RPMI8226 (cell line): Measurements from ENCODE around the gene EDN2.

Experiments used
- DNase-seq: peaks from one replicate; pipeline ENCODE4 v3.0.0-alpha.2; 2015

The EDN2 gene

DNA sequence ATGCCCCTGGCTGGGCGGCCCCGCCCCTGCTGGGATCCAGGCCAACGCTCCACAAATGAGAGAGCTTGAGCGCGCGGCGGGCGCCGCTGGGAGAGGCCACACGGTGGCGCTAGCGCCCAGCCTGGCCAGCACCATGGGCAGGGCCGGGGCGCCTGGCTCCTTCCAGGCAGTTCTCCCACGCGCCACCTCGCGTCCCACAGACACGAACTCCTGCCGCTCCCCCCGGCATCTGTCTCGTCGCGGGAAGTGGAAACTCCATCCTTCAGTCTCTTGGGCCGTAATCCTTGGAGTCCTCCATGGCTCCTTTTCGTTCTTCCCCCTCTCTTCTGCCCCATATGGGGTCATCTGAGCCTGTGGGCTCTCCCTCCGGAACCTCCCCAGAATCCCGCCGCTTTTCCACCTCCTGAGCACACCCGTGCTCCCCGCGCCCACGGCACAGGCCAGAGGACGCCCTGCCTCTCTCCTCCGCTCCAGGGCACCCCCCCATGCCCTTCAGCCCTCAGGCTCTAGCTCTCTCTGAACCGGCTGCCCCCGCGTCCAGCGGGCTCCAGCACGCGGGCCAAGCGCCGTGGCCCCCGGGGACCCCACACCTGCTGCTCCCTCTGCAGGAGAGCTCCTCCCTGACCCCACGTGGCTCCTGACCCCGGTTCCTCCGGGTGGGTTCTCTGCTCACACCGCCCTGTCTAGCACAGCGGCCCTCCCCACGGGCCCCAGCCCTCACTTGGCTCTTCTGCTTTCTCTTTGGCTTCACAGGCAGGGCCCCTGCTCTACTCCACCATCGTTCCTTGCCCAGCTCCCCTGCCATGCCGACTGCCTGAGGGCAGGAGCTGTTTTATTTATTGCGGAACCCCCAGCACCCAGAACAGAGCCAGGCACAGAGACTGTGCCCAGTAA lies 31.9 kb upstream of the EDN2 start:
- DNase-seq: peak; percentile 92

DNA sequence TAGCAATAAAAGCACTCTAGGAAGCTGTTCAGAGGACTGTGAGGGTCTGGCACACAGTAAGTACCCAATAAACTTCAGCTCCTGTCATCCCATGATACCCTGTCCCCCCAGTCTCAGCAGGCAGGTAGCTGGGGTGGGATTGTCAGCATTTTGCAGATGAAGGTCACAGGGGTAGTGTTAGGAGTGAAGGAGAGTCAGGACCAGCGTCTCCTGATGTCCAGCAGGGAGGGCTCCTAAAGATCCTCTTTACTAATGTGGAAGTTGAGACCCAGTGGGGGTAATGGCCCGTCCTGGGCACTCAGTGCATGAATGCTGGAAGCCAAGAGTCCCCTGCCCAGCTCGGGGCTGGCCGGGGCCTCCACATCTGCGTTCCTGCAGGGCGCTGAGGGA lies 31.3 kb upstream of the EDN2 start:
- no peak for DNase-seq

DNA sequence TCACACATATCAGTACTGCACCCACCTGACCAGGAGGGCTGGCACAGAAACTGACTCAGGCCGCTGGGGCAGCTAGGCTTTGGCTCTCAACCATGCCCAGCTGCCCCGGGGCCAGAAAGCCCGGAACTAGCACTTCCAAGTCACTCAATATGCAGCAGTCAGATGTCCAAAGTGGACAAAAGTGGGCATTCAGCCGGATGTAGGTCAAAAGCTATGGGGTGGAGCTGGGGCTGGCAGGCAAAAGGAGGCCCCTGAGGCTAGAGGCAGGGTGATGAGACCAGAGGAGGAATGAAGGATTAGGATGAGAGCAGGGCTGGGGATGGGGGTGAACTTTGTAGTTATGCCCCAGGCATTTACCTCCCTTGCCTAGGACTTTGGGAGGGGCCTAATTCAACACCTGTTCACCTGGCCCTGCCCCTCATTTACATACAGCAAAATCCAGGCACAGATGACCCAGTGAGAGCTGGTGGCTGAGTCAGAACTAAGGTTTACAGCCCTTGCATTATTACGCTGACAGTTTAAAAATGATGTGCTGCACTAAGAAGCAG lies 30.7 kb upstream of the EDN2 start:
- peak; percentile 91 for DNase-seq

DNA sequence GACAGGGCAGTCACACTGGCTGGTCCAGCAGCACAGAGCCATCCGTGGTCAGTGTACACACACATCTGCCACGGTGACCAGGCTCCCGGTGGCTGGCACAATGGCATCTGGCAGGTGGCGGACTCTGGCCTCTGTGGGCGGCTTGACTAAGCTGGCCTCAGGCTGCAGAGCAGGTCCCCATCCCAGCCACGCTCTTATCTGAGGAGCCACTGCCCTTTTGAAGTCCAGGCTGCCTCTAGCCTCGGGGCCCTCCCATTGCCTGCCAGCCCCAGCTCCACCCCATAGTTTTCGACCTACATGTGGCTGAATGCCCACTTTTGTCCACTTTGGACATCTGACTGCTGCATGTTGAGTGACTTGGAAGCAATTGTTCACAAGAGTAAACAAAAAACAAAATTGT lies 29.9 kb upstream of the EDN2 start:
- DNase-seq: no peak

DNA sequence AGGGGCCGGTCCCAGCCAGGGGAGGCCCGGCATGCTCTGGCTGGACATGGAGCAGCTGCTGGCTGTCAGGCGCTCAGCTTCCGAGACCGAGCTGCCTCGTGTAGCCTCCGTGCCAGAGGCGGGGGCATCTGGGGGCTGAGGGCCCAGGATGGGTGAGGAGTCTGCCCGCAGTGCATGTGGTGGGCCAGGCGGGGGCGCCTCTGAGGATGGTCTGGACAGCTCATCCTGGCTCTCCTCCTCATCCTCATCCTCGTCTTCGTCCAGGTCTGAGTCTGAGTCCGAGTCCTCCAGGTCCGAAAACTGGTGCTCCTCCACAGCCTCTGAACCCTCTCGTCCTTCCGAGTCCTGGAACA lies 28.9 kb upstream of the EDN2 start:
- DNase-seq: no peak

DNA sequence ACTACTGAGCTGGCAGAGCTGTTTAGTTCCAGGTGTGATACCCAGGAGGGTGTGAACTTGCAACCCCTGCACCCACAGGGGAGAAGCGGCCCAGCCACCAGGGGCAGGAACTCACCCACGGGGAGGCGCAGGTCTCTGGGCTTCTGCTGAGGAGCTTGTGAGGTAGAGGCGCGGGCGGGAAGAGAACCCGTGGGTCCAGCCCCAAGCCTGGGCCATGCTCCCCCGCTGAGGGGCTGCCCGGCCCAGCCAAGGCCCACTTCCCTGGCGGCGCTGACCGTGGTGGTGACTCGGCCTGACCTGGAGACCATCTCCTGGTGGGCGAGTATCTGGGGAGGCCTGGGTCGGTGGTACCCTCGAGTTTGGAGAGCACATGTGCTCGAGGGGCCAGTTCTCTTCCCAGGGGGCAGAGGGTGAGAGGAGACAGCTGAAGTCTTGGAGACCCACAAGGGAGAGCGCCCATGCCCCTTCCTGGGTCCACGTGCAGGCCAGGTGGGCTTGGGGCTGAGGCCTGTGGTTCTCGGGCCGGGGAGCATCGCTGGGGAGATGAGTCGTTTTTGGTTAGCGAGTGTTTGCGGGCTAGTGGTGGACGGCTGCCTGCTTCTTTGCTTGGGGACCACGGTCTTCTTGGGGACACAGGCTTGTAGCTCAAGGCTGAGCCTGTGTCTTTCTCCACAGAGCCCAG lies 28.4 kb upstream of the EDN2 start:
- DNase-seq: no peak

DNA sequence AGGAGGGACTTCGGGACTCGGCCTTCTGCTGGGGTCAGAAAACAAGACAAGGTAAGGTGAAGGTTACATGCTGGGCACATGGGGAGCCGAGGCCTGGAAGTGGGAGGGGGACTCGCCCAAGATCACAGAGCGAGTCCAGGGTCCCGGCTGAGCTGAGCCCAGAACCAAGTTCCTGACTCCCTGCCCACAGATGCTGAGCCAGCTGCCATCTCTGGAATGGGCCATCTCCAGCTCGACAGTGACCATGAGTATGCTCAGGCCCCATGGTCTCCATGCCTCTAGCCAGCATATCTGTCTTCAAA lies 26.7 kb upstream of the EDN2 start:
- DNase-seq: no peak

DNA sequence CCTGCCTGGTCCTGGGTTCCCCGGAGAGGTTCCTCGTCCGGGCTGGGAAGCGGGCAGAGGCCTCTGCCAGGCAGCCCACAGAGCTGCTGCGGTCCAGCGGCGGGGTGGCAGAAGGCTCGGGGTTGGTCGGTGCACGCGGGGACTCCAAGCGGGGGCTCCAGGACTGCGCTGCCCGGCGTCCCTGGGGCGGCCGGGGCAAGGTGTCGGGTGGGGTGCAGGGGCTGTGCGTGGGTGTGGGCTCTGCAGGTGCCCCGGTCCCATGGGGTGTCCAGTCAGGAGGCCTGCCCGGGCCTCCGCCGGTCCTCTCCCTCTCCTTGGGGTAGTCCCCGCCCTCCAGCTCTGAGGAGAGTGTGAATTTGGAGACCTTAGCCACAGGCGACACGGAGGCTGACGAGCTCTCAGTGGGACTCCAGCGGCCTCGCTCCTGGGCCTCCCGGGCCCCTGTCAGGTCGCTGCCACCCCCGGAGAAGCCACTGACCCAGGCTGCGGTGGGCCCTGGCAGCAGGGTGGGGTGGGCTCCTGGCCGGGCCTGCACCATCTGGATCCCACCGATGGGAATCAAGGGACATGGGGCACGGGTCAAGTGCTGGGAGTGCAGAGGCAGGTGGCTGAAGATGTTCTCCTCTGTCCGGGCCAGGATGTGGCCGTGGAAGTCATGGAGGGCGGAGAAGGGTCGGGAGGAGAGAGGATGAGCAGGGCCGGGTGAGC lies 26.2 kb upstream of the EDN2 start:
- no peak for DNase-seq

DNA sequence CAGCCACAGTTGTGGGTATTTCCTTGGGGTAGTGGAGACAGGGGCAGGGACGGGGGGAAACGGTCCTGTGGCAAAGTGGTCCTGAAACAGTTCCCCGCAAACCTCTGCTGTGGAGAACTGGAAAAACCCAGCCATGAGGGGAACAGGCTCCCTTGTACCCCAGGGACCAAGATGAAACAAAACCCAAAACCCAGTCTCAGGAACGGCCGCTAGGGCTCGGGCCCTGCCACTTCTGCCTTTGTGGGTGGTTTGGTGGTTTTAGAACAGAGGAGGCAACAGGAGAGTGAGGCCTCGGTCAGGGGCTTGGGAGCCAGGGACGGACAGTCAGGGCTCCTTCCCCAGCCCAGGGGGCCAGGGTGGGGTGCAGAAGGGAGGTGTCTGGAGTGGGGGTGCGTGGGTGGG lies 24.8 kb upstream of the EDN2 start:
- DNase-seq: no peak

DNA sequence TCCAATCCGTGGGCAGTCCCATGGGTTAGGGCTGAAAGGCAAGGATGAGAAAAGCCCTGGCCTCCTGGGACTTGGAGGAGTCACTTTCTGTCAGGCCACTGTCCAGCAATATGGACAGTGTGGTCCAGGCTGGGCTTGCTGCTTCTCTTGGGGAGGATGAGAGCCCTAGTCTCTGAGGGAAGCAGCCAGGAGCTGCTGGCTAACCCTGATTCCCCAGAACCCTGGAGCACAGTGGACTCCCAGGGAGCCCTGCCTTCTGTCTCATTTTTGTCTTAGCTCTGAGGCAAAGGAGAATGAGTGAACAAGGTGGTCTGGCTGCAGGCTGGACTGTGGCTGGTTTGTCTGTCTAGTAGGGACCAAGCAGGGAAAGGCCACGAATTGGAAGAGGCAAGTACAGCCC lies 23.8 kb upstream of the EDN2 start:
- no peak for DNase-seq

DNA sequence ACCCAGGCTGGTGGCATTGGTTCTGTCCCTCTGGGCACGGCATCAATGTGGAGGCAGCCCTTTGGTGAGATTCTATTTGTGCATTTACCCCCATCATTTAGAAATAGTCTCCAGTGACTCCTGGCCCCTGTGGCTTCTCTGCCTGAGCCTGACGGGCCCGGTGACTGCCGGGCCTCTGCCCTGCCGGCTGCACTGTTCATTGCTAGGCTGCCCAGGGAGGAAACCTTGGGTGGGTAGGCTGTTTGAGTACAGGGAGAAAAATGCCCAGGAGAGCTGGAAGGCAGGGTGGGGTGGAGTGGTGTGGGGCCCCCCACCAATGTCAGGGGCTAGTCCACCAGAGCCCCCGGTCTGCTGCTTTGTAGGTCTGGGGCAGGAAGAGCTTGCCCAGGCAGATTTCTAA lies 23.4 kb upstream of the EDN2 start:
- DNase-seq: no peak

DNA sequence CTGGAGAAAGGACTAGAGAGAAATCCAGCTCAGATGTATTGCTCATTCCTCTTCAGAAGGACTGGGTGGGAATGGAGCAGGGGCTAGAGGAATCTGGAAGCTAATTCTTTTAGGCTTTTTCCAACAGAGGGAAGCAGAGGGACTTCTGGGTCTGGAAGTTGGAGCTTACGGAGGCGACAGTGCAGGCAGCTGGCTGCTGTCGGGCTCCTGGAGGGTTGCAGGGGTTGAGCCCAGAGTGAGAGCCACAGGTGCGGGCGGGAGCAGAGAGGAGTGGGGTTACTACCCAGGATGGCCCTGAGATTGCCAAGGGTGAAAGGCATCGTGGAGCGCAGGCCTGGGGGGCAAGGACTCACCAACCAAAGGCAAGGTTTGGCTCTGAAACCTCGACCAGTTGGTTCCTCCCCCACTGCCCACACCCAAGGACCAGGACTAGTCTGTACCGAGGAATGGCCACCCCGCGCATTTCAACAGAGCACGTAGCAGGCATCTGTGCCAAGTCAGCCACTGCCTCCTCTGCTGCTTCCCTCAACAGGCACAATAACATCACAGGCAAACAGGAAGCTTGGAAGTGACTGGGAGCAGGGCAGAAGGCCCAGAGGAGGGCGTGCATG lies 22.7 kb upstream of the EDN2 start:
- no peak for DNase-seq

DNA sequence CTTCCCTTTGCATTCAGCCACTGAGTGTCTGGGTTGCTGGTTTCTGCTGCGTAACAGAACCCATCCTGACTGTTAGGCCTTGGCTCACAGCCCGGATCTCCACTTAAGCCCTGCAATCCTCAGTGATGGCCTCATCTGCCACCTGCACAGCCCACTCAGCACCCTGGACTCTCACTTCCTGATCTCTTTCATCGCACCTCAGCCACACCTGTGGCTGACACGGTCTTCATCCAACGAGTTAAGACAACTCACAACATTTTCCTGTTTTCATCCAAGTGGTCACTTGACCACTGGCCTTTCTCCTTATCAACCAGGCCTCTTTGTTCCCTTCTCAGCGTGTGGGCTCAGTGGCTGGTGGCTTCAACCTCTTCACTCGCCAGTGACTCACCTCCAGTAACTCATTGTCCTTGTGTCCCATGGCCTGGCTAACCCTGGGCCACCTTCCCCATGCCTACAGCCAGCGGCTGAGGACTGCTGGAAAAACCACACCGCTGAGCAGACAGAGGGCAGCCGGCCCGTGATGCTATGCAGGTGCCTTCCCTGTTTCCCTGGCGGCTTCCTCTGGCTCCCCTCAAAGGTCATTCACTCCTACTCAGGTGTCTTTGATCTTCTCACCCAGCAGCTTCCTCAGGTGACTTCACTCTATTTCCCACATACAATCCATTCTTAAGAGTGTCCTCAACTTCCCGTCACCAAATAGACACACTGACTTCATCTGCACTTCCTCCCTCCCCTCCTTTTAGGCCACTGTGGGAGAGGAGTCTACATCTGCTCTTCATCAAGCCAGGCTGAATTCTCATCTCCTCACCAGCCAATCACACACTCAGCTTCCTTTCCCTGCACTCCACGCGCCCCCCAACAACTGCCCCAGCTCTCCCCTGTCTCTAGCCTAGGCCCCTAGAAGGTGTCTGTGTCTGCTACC lies 19.9 kb upstream of the EDN2 start:
- peak; percentile 99 for DNase-seq

DNA sequence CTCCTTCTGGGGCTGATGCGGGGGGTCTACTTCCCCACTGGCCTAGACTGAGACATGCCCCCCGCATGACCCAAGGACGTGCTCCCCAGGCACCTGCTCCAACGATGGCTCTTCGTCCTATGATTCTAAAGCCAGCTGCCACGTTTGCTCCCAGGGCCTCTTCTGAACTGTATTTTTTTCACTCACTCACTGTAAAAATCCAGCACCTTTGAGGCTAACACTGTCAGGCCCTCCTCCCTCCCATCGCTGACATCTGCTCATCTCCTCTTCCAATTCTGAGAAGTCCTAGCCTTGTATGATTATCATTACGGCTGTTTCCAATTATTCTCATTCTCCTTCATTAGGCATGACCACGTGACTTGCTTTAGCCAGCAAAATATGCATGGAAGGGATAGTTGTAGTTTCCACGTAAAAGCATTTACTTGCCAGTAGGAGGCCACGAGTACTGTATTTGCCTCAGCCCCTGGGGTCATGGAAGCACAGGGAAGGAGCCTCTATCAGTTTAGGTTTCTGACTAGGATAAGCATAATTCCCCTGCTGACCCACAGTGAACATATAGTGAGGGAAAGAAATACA lies 19.1 kb upstream of the EDN2 start:
- no peak for DNase-seq

DNA sequence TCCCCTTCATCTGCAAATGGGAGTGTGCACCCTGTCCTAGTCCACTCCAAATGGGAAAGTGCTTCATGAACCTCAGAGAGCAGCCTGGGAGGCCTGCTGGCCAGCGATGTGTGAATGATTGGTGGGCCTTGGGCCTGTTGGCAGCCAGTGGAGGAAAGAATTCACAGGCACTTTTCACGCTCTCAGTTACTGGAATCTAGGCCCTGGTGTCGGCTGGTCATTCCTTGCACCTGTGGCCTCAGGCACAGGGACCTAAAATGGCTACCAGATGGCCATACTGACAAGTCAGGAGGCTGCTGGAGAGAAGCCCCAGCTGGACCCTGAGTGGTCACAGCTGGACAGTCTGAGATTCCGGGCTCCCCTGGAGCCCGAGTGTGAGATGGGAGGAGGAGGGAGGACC lies 18.4 kb upstream of the EDN2 start:
- no peak for DNase-seq

DNA sequence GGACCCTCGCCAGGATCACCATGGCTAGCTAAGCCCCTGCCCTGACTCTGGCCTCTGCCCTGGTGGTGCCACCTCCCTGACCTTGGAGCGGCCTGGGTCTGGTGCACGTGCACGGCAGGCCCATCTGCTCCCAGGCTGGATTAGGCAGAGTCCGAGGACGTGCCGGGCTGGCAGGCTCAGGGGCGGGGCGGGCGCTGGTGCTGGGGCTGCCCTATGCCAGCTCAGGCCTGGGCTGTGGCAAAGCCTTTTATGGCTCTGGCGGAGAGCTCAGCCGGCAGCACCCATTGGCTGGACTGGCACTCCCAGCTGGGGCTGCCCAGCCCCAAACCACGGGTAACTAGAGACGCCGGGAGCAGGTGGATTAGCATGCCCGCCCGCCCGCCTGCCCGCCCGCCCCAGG lies 17.1 kb upstream of the EDN2 start:
- DNase-seq: no peak

DNA sequence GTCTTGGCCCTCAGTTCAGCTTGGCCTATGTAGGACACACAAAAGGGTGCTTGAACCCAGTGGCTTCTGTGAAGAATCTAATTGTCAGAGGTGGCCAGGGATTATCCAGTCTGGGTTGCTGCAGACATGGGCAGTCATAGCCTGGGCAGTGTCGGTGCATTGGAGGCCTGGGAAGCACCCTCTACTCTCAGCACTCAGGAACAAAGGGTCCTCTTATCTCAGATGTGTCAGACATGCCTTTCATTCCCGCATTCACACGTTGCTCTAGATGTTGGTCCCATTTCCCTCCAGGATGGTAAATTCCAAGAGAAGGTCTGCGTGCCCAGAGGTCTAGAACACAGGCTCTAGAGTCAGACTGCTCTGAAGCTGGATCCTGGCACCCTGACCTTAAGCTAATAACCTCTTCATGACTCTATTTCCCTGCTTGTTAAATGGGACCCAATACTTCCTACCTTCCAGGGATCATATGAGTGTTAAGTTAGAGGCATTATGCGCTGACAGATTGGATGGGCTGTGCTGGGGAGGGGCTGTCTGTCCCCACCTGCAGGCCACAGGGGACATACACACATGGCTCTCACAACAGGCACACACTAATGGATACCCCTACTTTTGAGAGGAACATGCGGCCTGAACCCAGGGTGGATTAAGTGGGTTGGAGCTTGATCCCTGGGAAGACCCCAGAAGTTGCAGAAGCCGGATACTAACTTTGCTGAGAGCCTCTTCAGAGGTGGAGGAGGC lies 16.5 kb upstream of the EDN2 start:
- DNase-seq: no peak

DNA sequence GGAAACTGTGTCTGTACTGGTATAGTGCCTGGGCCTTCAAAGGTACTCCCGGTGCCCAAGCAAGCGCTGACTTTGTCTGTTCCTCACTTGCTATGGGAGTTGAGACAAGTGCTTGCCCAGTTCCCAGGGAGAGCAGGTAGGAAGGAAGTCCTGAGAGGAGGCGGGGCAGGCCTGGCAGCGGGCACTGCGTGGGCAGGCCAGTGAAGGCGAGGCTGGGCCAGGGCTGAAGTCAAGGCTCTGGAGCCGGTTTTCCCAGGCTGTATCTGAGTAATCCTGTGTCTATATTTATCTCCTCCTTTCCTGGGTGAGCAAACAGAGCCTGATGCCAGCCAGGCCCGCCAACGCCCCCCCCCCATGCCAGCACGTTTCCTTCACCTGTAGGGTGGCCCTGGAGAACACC lies 15.9 kb upstream of the EDN2 start:
- DNase-seq: no peak

DNA sequence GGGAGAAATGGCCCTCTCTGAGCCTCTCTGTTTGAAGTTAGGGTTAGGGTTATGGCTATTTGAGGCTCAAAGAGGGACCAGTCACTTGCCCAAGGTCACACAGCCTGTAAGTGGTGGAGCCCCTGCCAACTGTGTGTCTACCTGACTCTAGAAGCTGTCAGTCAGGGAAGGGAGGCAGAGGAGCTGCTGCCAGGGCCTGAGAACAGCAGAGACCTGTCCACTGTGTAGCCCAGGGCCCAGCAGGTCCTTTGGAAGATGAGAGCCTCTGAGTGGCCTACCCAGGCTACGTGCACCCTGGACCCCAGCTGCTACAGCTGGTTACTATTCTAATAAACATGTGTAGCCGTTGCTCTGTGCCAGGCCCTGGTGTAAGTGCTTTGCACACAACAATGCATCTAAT lies 15.1 kb upstream of the EDN2 start:
- peak; percentile 57 for DNase-seq

DNA sequence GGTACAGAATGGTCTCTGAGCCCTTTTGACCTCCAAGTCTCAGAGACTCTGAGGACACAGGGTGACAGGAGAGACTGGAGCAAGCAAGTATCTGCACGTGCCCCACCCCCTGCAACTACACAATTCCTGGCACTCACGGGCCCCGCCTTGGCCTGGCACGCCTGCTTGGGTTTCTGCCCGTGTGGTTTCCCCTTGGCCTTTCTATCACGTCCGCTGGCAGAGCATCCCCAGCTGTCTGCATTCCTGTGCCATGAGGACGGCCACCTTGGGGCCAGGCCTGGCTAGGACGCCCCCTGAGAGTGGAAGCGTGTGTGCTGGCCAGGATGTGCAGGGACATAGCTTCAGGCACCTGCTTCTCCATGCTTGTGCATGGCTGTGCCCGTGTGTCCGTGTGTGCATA lies 14.3 kb upstream of the EDN2 start:
- peak; percentile 90 for DNase-seq

DNA sequence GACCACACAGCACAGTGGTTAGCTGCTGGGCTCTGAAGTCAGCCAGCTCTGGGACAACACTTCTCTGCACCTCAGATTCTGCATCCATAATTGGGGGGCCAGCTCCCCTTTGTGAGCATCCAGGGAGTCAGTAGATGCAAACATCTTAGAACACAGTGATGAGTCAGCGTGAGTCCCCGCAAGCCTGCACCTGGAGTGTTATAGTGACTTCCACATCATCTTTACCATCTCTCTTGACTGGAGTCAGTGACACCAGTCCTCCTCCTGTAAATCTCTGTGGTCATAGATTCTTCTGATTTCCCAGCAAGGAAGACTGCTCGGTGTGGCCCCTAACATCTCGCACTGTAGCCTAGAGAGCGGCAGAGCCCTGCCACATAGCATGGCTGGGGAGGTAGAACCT lies 13.9 kb upstream of the EDN2 start:
- peak; percentile 84 for DNase-seq
